Measurements from ENCODE around the gene IL17RD.

The IL17RD gene

DNA sequence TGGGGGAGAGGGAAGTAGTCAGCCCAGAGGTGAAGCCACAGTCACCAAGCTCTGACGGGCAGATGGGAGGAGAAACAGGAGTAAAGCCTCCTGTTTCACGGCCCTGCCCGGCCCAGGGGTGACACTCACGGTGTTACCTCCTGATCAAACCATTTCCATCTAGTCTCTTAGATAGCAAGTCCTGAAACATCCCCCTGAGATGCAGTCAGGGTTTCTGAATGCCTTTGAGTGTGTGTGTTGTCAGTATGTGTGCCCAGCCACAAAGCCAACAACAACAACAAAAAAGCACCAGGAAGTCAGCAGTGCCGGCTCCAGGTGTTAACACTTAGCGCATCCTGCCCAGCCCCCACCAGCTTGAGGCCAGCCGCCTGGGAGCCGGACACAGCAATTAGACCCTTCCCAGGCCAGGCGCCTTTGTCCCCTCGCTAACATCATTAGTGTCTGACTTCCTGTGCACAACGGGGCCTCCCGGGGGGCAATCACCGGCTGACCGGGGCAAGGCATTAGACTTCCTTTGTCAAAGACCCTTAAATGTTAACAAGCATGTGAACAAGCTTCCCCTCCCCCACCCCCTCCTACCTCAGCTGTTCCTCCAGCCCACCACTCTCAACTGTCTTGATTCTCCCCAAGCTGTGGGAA is 34.5 kb downstream of the IL17RD start:
- DNase-seq: no peak

DNA sequence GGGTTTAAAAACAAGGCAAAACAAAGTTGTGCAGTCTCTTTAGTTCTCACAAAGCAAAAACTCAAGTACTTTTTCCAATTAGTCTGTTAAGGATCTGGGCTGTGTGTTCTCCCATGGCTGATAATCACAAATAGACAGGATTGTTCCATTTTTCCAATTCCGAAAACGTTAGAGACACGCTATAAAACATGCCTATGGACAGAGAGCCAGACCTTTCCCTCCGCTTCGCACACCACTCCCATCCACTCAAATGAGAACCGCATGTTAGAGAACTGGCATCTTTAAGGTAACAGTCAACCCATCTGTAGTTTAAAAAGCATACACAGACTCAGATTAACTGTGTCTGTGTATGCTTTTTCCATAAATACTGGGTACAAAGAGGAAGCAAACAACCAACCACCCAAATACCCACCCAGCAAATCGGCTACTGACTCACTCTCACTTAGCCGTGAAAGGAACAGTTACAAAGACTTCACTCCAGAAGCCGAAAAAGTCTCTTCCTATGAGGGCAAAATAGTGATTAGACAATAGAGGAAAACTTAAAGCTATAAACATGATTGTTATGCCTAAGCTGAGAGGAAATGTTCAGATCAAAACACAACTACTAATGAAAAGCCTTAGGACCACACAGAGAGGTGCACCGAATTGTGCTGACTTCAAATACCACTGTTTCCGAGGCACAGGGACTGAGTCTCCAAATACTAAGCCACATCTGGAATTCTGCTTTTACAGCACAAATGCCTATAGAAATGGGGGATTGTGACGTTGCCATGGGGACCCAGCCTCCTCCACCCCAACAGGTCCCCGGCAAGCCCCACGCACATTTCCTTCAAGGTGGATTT is 36.1 kb downstream of the IL17RD start:
- DNase-seq: no peak

DNA sequence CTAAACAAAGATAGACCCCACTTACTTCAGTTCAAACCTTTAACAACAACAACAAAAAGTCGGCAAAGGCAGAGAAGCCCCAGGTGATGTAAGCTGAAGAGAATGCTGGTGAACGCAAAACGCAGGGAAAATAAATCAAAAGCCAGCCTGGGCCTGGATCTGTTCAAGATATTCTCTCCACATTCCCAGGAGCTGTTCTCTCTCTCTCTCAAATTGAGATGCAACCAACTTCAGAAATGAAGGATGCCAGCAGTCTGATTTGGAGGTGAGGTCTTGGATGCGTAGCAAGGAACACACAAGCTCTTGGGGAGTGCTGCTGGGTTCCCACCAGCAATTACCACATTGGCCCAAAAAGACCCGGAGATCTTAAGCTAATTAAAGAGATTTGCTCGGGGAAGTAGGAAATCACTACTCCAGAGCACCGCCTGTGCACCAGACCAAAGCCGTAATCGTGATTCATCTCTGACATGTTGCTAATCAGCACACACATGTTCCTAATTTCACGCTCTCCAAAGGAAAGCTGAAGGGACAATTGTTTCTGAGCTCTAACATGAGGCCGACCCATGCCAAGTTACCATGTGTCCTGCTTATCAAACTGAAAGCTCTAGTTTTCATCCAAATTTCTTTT is 37.1 kb downstream of the IL17RD start:
- no peak for DNase-seq

DNA sequence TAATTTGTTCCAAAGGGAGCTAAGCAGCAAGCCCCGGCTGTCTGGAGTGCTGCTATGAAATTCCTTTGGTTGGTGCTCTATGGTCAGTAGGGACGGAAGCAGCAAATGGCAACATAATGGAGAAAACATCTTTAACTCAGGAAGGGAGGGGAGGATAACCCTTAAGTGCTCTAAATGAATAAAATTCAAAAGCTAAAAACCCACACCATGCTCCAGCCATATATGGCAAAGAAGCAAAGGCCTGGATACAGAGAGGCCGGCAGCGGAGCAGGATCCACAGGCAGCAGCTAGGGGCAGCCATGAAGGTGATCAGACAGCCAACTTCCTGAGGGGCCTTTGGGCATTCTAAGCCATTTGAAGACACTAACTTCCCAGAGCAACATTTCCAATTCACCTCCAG is 38.9 kb downstream of the IL17RD start:
- DNase-seq: no peak

DNA sequence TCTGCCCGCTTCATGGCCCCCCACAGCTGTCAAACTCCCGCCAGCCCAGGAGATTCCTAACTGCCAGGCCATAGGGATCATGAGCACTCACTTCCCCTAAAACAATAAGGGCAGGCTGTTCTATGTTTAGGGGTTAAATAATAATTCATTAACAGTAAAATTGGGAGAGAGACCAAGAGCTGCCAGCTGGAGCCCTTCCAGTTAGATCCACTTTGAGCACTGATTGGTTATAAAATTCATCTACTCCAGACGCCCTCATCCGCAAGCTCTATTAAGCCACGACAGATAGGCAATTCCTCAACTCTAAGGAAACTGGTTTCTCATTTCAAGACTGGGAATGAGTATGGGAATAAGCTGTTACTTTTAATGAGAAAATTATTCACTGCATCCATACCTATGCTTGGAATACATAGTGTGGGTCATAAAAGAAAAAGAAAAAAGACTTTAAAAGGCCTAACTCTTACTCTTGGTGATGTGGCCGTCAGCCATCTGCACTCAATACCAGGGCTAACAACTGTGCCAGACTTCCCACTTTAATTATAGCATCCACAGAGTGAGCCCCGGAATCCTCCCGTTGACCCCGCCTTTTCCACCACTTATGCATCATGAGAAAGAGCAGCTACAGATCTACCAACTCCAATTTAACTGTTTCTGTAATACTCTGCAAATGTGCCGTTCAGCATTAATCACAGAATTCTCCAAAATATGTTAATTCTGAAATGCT is 44.5 kb downstream of the IL17RD start:
- no peak for DNase-seq

DNA sequence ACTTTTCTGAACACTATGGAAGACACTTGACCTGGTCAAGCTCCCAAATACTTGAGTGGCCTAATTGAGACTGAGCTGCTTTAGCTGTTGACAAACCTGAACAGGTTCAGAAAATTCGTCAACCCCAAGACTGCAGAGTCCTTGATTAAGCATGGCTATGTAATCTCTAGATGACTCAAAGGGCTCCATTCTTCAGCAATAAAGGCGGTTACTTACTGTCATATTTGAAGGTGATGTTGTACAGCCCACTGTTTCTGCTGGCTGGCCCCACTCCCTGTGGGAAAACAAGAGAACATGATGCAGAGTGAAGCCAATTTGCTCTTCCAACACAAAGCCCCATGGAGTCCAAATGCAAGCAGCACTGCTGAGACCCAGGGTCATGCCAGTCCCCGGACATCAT is 45.1 kb downstream of the IL17RD start:
- no peak for DNase-seq

DNA sequence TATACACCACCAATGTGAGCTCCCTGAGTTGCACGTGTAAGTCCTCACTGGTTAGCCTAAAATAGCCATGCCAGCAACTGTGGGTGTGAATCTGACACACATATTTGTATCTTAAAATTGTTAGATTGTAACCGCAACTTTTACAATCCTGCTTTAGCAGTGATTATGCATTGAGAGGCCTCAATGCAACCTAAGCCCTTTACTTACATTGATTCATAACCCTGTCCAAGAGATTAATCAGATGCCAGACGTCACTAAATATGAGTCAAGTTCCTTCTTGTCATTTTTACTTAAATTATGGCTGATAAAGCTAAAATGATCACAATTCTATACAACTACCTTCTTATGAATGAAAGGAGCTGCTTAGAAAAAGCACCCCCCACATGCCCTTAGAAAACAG is 46.9 kb downstream of the IL17RD start:
- DNase-seq: no peak

DNA sequence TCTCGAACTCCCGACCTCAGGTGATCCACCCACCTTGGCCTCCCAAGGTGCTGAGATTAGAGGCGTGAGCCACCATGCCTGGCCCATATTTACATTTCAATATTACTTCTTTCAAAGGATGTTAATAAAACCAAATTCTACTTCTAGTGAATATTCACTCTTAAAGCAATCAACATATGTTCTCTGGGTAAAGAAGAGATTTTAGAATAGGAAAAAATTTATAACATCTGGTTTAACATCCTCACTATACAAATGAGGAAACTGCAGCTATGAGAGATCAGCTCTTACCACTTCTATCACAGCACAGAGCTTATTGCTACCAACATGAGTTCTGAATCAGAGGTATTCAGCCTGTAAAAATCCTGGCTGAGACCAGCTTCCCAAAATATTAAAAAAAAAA is 48.7 kb downstream of the IL17RD start:
- DNase-seq: no peak

DNA sequence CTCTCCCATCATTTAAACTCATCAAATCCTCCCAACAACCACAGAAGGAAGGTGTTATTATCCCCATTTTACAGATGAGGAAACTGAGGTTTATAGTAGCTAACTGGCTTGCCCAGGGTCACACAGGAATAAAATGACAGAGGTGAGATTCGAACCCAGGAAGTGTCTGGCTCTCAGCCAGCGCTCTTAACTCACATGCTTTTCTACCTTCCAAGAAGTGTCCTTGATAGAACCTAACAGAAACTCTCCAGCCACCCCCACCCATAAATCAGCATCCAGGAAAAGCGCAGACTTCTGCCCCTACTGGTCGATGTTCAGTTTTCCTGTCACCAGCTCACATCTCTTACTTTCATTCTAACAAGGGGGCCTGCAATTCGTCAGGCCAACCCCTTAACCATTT is 52.9 kb downstream of the IL17RD start:
- DNase-seq: no peak

DNA sequence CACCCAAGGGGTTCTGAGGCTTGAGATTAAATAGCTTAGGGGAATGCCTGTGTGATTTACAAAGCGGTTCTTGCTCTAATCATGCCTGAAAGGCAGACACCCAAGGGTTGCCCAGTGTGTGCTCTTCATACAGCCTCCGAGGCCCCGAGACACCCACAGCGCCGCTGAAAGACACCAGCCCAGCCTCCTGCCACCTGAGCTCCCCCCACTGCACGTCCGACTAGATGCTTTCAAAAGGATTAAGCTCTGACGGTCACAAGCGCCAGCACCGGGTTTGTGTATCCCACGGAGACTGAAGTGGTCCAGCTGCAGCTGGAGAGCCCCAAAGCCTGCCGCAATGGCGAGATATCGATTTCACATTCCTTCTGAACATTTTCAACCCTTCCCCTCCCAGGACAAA is 54.4 kb downstream of the IL17RD start:
- no peak for DNase-seq

DNA sequence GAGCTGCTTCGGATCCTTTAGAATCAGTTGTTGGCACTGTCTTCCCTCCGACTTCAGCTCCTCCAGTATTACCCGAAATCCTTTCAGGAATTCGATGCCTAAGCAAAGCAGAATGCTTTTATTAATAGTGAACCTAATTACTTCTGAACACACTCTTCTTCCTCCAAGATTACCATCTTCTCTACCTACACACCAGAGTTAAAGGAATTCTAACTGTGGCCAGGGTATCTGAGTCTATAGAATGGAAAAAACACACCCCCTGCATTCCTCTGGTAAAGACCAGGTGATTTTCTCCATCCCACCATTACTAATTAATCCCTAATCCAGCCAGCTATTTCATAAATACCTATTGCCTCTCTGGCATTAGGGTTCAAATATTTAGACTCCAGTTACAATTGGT is 54.9 kb downstream of the IL17RD start:
- DNase-seq: no peak

DNA sequence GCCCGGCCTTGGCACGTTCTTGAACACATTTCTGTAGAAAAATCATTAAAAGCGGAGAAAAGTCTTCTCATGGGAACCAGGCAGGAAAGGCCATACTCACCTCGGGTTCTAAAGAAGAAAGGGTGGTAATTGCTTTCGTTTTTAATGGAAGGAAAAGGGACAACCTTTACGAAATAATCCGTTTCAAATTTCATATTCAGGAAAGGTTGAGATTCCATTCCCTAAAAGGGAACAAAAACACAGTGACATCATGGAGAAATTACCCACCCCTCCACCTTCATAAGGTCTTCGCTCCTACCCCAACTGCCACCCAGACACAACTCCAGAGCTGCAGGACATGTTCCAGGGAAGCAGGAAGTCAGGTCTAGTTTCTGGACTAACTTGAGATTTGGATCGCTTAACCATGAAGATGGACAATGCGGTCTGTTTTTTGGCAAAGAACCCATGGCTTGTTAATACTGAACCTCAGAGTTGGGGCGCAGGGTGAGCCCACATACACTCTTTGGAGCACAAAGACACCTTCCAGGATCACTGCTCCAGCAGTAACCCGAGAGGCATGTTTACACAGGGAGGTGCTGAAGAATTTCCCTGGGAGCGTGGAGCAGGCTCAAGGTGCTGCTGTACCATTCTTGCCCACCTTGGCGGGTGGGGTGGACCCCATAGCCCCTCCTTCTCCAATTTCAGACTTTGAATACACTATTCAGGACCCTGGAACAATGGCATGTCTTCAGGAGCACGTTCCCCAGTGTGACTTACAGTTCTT is 55.5 kb downstream of the IL17RD start:
- DNase-seq: no peak

DNA sequence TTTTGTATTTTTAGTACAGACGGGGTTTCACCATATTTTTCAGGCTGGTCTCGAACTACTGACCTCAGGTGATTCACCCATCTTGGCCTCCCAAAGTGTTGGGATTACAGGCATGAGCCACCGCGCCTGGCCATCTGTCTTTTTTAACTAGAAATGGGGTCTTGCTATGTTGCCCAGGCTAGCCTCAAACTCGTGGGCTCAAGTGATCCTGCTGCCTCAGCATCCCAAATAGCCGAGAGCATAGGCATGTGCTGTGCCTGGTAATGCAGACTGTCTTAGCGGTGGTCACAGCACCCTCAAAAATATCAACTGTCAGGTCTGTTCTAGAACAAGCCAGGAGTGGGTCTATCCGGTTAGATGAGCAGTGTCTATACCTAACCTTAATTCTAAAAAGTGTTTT is 56.5 kb downstream of the IL17RD start:
- DNase-seq: no peak

DNA sequence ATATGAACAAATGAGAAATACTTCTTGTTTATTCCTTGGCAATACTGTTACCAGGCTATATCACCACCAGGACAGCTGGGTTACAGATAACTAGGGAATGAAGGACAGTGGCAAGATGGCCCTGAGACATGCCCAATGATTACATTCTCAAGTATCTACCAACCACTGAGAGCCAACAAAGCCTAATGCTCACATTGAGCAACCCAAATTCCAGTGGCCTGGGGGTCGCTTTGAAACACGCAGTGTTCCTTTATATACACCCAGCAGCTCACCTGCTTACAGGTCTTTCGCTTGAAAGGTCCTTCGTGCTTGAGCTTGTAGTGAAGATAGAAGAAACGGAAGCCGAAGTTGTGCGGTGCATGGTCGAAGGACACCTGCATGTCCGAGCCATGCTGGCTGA is 59.6 kb downstream of the IL17RD start:
- DNase-seq: no peak

DNA sequence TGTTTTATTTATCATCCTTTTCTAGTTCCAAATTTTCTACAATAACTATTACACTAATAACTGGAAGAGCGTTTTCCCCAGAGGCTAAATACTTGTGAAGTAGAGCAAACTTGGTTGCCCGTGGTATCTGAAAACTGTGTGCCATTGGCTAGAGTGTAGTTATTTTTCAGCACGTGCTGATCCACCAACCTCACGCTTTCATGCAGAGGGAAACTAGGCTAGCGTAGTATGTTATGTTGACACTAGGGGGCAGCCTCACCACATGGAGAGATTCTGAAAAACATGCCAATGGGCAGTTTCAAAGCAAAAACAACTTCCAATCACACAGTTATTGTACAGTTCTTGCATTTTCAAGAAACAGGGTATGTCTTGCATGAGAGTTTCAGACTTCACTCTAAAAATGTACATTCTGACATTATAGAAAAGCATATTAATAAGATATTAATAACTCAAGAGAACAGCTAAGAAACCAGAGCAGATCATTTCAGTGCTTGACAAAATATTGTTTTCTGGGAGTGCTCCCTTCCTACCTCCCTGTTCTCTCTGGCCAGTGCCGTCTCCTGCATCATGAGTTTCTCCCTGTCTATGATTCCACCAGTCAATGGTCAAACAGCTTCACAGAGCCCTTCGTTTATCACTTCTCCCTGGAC is 65.0 kb downstream of the IL17RD start:
- peak; percentile 28 for DNase-seq

DNA sequence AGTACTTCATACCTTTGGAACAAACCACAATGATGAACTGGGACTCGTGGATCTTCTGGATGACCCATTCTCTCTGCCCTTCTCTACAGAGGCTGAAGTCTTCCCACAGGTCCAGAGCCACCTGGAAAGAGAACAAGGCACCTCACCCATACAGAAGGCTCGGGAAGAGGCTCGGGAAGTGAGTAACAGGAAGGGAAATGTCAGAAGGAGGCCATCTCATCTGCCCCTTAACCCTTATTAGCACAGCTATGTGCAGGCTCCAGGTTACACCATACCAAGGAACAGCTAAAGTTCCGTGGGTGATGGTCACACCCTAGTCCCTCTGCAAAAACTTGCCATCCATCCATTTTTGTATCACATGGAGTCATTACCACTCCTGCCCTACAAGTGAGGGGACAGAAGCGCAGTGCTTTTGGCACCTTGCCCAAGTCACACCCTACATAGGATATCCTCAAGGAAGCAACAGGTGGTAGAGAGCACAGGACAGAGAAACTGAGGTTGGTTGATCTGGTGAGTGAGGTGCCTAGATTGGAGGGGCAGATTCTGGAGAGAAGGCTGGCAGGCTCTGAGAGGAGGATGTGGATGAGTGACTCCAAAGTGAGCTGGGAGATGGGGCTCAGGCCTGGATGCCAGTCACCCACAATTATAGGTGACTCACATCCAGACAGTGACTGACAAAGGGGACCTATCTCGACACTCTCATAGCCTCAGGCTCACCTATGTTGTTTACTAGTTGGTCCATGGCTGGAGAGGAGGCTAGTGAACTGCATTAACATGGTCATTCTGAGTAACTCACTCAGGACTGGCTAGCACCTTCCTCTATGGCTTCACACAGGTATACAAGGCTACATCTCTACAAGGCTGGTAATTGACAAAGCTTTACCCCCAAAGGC is 66.5 kb downstream of the IL17RD start:
- DNase-seq: no peak

DNA sequence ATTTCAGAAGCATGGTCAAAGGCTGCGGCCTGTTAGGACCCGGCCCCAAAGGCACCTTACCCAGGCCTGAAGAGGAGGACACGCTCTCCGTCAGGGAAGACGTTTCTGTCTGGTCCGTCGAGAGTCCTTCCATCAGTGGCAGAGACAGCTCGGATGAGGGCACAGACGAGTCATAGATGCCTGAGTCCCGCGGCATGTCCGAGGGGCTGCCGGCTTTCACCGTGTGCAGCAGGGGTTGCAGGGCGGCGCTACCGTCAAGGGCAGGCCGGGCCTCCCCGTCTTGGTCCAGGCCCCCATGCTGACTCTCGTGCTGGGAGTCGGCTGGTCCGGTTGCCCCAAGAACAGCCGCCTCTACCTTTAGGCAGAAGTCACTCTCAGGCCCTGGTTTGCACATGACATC is 67.6 kb downstream of the IL17RD start:
- no peak for DNase-seq

DNA sequence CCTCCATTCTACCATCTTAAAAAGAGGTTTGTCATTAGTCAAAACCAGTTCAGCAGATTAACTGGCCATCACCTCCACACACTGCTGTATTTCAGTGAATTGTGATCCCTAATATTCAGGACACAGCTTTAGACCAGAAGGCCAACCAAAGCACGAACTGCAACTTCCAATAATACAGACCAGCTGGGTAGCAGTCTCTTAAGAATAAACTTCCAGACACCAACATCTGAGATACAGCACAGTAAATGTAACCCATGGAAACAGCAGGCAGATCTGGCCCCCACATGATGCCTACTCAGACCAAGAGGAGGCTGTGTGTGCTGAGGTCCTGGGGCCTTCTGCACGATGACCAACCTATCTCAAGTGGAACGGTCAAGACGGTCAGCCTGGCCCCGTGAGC is 69.8 kb downstream of the IL17RD start:
- no peak for DNase-seq

DNA sequence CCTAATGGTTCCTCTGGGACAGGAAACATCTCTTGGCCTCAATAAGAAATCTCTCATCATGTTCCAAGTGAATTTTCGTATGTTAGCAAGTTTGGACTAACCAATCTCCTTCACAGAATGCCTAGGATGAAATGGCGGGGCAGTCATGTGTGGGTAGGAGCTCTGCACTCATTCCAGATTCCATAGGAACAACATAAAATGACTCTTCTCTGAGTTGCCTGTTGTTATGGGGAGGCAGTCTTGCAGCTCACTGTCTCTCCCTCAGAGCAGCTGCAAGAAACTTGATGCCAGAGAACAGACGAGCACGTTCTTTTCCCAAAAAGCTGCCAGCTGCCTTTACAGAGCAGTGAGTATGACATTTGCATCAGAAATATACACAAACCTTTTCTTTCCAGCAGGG is 70.6 kb downstream of the IL17RD start:
- DNase-seq: no peak

DNA sequence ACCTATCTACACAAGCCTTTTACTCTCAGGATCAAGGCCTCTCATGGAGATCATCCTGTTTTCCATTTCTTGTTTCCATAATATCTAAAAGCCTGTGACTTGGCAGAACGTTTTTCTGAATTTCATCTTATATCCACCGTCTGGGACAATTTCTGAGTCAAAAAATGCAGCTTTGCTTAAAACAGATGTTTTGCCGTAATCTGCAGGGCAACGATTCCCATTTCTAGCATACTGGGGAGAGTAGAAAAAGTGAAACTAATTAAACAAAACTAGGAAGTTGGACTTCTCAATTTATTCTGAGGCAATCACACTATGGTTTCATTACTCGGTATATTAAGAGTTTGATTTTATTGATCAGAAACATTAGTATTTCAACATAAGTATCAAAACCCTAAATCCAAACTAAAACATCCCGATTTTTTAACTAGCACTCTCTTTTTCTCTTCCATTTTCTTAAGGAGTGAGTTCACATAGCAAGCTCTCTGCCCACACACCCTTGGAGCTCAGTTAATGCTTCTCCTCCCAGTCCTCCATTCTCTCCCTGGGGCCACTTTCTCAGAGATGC is 71.1 kb downstream of the IL17RD start:
- DNase-seq: no peak

DNA sequence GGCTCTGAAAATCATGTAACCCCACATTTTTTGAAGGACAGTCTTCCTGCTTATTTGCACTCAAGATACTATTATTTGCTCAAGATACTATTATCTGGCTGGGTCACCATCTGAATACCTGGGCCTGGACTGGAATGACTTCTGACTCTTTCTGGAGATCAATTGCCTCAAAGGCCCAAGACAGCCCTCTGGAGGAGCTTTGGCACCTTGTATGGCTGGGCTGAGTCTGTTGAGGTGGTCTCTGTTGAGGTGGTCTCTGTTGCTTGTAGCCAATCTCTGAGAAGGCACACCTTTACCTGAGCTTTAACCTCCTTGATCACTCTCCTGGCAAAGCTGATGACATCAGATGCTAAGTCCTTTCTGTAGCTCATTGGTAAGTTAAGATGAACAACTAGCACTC is 71.7 kb downstream of the IL17RD start:
- no peak for DNase-seq

All from central memory CD4-positive, alpha-beta T cell (primary cell).